ENCODE data around the gene PTPRC. TPM values are rescaled to one million over a fixed set of nuclear protein-coding genes. Genes with fewer than 3 reads are reported as not detected.

The PTPRC gene
- total RNA-seq, 2 experiments from 2014 or later: 317 to 318 TPM

Other genes with a start within 250 kb of the PTPRC start
- not detected for gene ATP6V1G3, start 98.4 kb upstream of the PTPRC start, total RNA-seq